Limb (tissue), 2 donors: ENCODE results near the gene TEX19.
"Not testable (repeated sequence)": the region's sequence is repeated elsewhere in the genome, so short reads cannot be mapped to it uniquely, and the experiment has no call there.

ENCODE experiments used
- DNase-seq, 2 donors: peaks; one replicate each; pipeline ENCODE4 v3.0.0-alpha.2; 2016; ENCODE audit errors: extremely low spot score in 2 of 2

The TEX19 gene

GRCh38 chr17:82354804-82355308 is 4.2 kb upstream of the TEX19 start:
- DNase-seq: no peak

GRCh38 chr17:82355770-82356427 is 3.1 kb upstream of the TEX19 start:
- no peak for DNase-seq

- no peak for DNase-seq
Measured at GRCh38 chr17:82356845-82357355, 2.1 kb upstream of the TEX19 start.

GRCh38 chr17:82357394-82357793 is 1.7 kb upstream of the TEX19 start:
- DNase-seq: no peak

- DNase-seq: not testable (repeated sequence)
Measured at GRCh38 chr17:82359451-82360074, 516 bp downstream of the TEX19 start.

- DNase-seq: no peak
Measured at GRCh38 chr17:82361885-82362633, 3.0 kb downstream of the TEX19 start.

GRCh38 chr17:82365606-82366295 is 6.7 kb downstream of the TEX19 start:
- DNase-seq: no peak

GRCh38 chr17:82366749-82367148 is 7.7 kb downstream of the TEX19 start:
- DNase-seq: no peak

- DNase-seq: no peak
Measured at GRCh38 chr17:82367724-82368524, 8.9 kb downstream of the TEX19 start.

- DNase-seq: no peak
Measured at GRCh38 chr17:82369211-82369610, 10.2 kb downstream of the TEX19 start.

- no peak for DNase-seq
Measured at GRCh38 chr17:82370471-82371332, 11.7 kb downstream of the TEX19 start.

- peak in 1 of 2 donors; percentile 64 for DNase-seq
Measured at GRCh38 chr17:82371333-82372248, 12.5 kb downstream of the TEX19 start, which contains the start of gene UTS2R. Gene UTS2R, plus strand, starts transcription at chr17:82371765. Its CDS starts 2,560 bp downstream, at chr17:82374325.

GRCh38 chr17:82372249-82373071 is 13.4 kb downstream of the TEX19 start:
- no peak for DNase-seq

GRCh38 chr17:82373072-82373452 is 14.0 kb downstream of the TEX19 start:
- not testable (repeated sequence) for DNase-seq

GRCh38 chr17:82373731-82374625 is 14.9 kb downstream of the TEX19 start:
- no peak for DNase-seq

- DNase-seq: no peak
Measured at GRCh38 chr17:82374626-82375331, 15.7 kb downstream of the TEX19 start.
